Tibial nerve (tissue), 3 donors: ENCODE results near the gene JAML.

Source experiments
- POLR2A ChIP-seq, 2 donors: fragments of 450-650 bp; IDR thresholded peaks; one replicate each; pipeline ENCODE4 v1.6.1; 2017; ENCODE audit warnings: antibody characterized with exemption in 2 of 2, mild to moderate bottlenecking in 2 of 2, moderate library complexity in 2 of 2
- TF ChIP-seq, protein P1 (sequence below), 5 experiments: fragments of 200-600 bp in 3 of 5; fragments of 450-650 bp in 2 of 5; sonication (generic) in 3 of 5; IDR thresholded peaks; one replicate each; pipeline ENCODE4 v1.5.1; 2016 to 2019; ENCODE audit warnings: antibody characterized with exemption in 5 of 5, mild to moderate bottlenecking in 3 of 5, moderate library complexity in 2 of 5

DNA sequence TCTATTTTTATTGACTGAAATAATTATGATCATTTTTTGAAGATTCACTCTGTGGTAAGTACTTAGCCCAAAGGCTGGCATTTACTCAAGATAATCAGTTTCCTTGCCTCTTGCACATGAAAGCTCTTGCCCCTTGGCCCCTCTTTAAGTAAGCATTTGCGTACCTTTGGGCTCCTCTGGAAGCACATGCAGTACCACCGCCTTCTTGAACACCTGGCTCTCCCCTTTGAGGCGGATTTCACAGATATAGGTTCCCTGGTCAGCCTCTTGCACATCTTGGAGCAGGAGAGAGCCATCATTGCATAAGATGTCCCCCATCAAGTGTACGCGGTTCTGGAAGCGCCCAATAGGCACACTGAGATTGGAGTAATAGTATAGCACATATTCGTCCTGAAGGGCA lies 14.5 kb downstream of the JAML start:
- TF ChIP-seq, protein P1, sequence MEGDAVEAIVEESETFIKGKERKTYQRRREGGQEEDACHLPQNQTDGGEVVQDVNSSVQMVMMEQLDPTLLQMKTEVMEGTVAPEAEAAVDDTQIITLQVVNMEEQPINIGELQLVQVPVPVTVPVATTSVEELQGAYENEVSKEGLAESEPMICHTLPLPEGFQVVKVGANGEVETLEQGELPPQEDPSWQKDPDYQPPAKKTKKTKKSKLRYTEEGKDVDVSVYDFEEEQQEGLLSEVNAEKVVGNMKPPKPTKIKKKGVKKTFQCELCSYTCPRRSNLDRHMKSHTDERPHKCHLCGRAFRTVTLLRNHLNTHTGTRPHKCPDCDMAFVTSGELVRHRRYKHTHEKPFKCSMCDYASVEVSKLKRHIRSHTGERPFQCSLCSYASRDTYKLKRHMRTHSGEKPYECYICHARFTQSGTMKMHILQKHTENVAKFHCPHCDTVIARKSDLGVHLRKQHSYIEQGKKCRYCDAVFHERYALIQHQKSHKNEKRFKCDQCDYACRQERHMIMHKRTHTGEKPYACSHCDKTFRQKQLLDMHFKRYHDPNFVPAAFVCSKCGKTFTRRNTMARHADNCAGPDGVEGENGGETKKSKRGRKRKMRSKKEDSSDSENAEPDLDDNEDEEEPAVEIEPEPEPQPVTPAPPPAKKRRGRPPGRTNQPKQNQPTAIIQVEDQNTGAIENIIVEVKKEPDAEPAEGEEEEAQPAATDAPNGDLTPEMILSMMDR (IDR thresholded peaks at IDR 0.05) = no peak
- TF ChIP-seq POLR2A (IDR thresholded peaks at IDR 0.05) = no peak
